AG04450 (cell line): ENCODE results near the gene HOXB5. TPM values are rescaled to one million over a fixed set of nuclear protein-coding genes. Genes with fewer than 3 reads are reported as not detected.

ENCODE experiments used
- CTCF ChIA-PET: fragments of 300-600, 350-600 bp; formaldehyde crosslinking; extraction: SDS; loops from one replicate; lab custom pipeline; 2022; ENCODE audit warnings: antibody characterized with exemption, inconsistent platforms; lab: Charles Lee
- POLR2A ChIA-PET: fragments of 350-600 bp; formaldehyde crosslinking; extraction: SDS; loops from one replicate; lab custom pipeline; 2021; ENCODE audit warnings: antibody characterized with exemption, inconsistent platforms; lab: Yijun Ruan, JAX
- DNase-seq: peaks from one replicate; pipeline ENCODE4 v3.0.0-alpha.2; 2011; ENCODE audit warnings: low read depth, low spot score
- H3K27ac ChIP-seq: one replicate; pipeline ENCODE4 v1.5.1; 2012; ENCODE audit warnings: low read depth, low read length, control low read depth
- H3K27me3 ChIP-seq: one replicate; pipeline ENCODE4 v1.6.0; 2012; ENCODE audit warnings: low read length; ENCODE audit not compliant: control insufficient read depth, insufficient read depth
- H3K4me3 ChIP-seq: 2 replicates; pipeline ENCODE4 v1.5.1; 2011; ENCODE audit warnings: mild to moderate bottlenecking, low read depth, low read length, control low read depth
- H3K9me3 ChIP-seq: 2 replicates; pipeline ENCODE4 v1.5.1; 2012; ENCODE audit warnings: low read length; ENCODE audit not compliant: control insufficient read depth, insufficient read depth
- CTCF ChIP-seq: IDR thresholded peaks from 2 replicates; pipeline ENCODE4 v1.5.1; 2011; ENCODE audit warnings: low read depth, low read length, control low read depth, inconsistent platforms
- polyA plus RNA-seq: library from polyadenylated mRNA; depleted of rRNA; stranded (reverse); fragments of >200 nt; gene quantifications from 2 replicates; pipeline ENCODE4 v1.2.3, GENCODE V29; 2011

Gene HOXB5
- polyA plus RNA-seq, 1 experiment = 9.4 TPM

GRCh38 chr17:48615963-48616716, 22.6 kb upstream of the HOXB5 start:
- ChIA-PET CTCF (interaction anchor here (0.6 to 4.9 kb wide), 5 partner anchors 14 to 354 kb away, joined by 3 to 35 read pairs (median 4); no protein-coding TSS in a partner anchor), POLR2A (no interaction called here)
- TF ChIP-seq CTCF = no peak
- peaks cover 73% of the 10 kb centered on the region for H3K27me3 ChIP-seq
- no peak for DNase-seq
- no peaks in the 10 kb centered on the region; the same call in 1 of the 2 replicates for H3K9me3 ChIP-seq
- no peak overlapping the region for H3K27ac ChIP-seq
- H3K4me3 ChIP-seq = no peak overlapping the region

DNA sequence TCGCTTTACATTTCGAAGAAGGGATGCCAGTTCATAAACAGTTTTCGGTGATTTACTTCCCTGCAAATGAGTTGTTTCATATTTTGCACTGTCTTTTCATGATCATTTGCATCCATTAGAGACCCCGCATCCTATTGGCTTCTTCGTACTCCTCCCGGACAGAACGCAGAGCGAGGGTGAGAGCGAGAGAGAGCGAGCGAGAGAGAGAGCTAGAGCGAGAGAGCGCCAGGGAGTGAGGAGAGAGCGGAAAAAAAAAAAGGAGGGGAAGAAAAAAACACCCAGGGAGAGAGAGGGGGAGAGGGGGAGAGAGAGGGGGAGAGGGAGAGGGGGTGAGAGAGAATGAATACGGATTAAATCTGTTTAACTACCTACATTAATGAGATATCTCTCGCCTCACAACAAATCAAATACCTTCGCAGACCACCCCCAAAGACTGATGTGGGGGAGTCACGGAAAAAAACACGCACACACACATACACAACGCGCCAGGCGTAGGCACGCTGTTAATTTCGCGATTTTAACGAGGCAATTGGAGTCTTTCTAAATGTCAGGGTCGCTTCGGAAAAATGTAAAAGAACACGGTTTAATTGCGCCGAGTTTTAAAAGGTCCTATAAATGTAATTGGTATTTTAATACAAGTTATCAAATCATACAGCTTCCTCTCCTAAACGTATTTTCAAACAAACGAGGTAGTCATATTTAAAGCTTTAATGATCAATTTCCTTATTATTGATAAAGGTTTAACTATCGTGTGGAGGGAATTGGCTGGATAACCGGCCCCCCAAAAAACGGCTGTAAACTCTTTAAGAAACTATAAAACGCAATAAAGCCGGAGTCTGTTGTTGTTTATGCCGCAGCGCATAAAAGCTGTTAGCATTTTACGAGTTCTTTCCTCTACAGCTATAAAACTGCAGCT, 21.7 kb upstream of the HOXB5 start, which contains the start of gene HOXB8:
TSS of gene HOXB8 (minus strand) at position 246 of the 916 bp plus-strand sequence. CDS start 588 bp downstream, outside the sequence.
- no peak for DNase-seq
- ChIA-PET CTCF (interaction anchor here (0.5 to 4.9 kb wide), 7 partner anchors 13 to 307 kb away, joined by 3 to 35 read pairs (median 4); no protein-coding TSS in a partner anchor), POLR2A (interaction anchor here (3.0 kb wide), 1 partner anchor 18 kb away, joined by 13 read pairs; no protein-coding TSS in a partner anchor)
- Histone ChIP-seq H3K4me3 (peak within 1 kb of the TSS; percentile 67), H3K27ac (no peak within 1 kb of the TSS), H3K27me3 (peaks cover 65% of the 10 kb centered on the region), H3K9me3 (no peaks in the 10 kb centered on the region; the same call in 1 of the 2 replicates)
- no peak for TF ChIP-seq CTCF

DNA sequence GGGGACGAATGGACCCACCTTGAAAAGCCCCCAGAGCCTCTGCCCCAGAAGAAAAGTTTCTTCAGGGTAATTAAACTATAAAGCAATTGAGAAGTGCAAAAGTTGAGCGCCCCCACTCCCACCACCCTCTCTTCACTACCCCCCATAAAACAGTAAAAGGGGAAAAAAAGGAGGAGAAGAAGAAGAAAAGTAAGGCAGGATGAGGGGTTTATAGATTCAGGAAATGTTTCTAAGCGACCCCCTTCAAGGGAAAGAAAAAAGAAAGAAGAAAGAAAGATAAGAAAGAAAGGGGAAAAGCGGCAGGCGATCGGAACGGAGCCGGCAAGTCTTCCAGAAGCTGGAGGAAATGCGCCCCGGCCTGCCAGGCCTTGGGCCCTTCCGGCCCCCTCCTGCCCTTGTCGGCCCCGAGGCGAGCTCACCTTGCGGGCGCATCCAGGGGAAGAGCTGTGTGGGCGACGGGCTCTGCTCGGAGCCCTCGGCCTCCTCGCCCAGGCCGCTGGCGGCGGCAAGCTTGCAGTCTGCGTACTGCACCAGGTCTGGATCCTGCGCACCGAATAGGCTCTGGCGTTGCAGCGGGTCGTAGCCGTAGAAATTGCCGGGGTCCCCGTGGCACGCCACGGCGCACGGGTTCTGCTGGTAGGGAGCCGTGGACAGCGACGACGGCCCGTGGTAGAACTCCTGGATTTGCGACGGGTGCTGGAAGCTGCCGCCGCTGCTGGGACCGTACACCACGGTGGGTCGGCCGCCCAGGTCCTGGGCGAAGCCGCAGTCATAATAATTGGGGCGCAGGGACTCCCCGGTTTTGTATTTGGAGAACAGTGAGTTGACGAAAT, 20.5 kb upstream of the HOXB5 start:
- no peak overlapping the region for H3K27ac ChIP-seq
- H3K9me3 ChIP-seq = no peaks in the 10 kb centered on the region; the same call in 1 of the 2 replicates
- no peak for DNase-seq
- ChIA-PET CTCF (interaction anchor here (0.5 to 4.9 kb wide), 7 partner anchors 19 to 398 kb away, joined by 3 to 35 read pairs (median 8); no protein-coding TSS in a partner anchor), POLR2A (interaction anchor here (3.0 kb wide), 1 partner anchor 17 kb away, joined by 13 read pairs; no protein-coding TSS in a partner anchor)
- peak overlapping the region; percentile 67 for H3K4me3 ChIP-seq
- TF ChIP-seq CTCF = no peak
- peaks cover 53% of the 10 kb centered on the region for H3K27me3 ChIP-seq

- CTCF ChIA-PET = interaction anchor here (0.6 to 4.9 kb wide), 11 partner anchors 14 to 419 kb away, joined by 3 to 35 read pairs (median 4); partner anchors contain the start of gene ATP5MC1
- peak; percentile 38 for TF ChIP-seq CTCF
- POLR2A ChIA-PET = interaction anchor here (0.8 to 3.0 kb wide), 3 partner anchors 16 to 130 kb away, joined by 3 to 13 read pairs (median 3); no protein-coding TSS in a partner anchor
- DNase-seq = no peak
- H3K4me3 ChIP-seq = peak overlapping the region; percentile 67
- peak overlapping the region; percentile 31 for H3K27ac ChIP-seq
- peaks cover 45% of the 10 kb centered on the region for H3K27me3 ChIP-seq
- no peaks in the 10 kb centered on the region; the same call in 1 of the 2 replicates for H3K9me3 ChIP-seq
These were observed 19.5 kb upstream of the HOXB5 start for GRCh38 chr17:48612854-48613691.
